ENCODE results near the gene CCNY. TPM values are rescaled to one million over a fixed set of nuclear protein-coding genes. Genes with fewer than 3 reads are reported as not detected.

Gene CCNY
- total RNA-seq, 2 donors from 2014 or later, result 60.5 to 65.9 TPM

GRCh38 chr10:35574924-35575352 lies 238.6 kb downstream of the CCNY start:
- H3K9ac ChIP-seq (ENCODE audit: extremely low read depth, low read length, poor library complexity, severe bottlenecking), result no peak overlapping the region
- H3K27me3 ChIP-seq (ENCODE audit: control insufficient read depth, insufficient read depth, low read length, poor library complexity, severe bottlenecking), result no peaks in the 10 kb centered on the region
- peak; percentile 75 for TF ChIP-seq CTCF (conservative IDR thresholded peaks at IDR 0.05)
- no peaks in the 10 kb centered on the region for H3K9me3 ChIP-seq (ENCODE audit: control insufficient read depth, low read length)
- no peaks in the 10 kb centered on the region for H3K9me3 Mint-ChIP-seq
- H3K36me3 ChIP-seq (ENCODE audit: control insufficient read depth, insufficient read depth, low read length), result peaks cover 25% of the 10 kb centered on the region
- peak; percentile 76 for DNase-seq
- peaks cover 11% of the 10 kb centered on the region for H3K4me1 Mint-ChIP-seq
- no peak overlapping the region for H3K4me3 Mint-ChIP-seq
- 86 to 88% methylated on average over 8 to 9 of the region's 9 CpGs for WGBS, 2 experiments (ENCODE audit: insufficient coverage in 1 of 2, insufficient read length in 1 of 2)
- H3K4me3 ChIP-seq (ENCODE audit: low read length), result no peak overlapping the region
- no peak overlapping the region for H3K27ac ChIP-seq (ENCODE audit: low read depth, low read length)
- no peaks in the 10 kb centered on the region for H3K4me1 ChIP-seq (ENCODE audit: control insufficient read depth, insufficient read depth, low read length)
- H3K36me3 Mint-ChIP-seq (ENCODE audit: low read depth), result peaks cover 18% of the 10 kb centered on the region
- no peak overlapping the region for H3K27ac Mint-ChIP-seq
- no peaks in the 10 kb centered on the region for H3K27me3 Mint-ChIP-seq (ENCODE audit: insufficient read depth)

GRCh38 chr10:35575640-35576039 lies 239.3 kb downstream of the CCNY start:
- Histone ChIP-seq H3K9ac (ENCODE audit: extremely low read depth, low read length, poor library complexity, severe bottlenecking) (no peak overlapping the region), H3K27me3 (ENCODE audit: control insufficient read depth, insufficient read depth, low read length, poor library complexity, severe bottlenecking) (no peaks in the 10 kb centered on the region), H3K27ac (ENCODE audit: low read depth, low read length) (no peak overlapping the region), H3K4me1 (ENCODE audit: control insufficient read depth, insufficient read depth, low read length) (no peaks in the 10 kb centered on the region), H3K36me3 (ENCODE audit: control insufficient read depth, insufficient read depth, low read length) (peaks cover 20% of the 10 kb centered on the region), H3K9me3 (ENCODE audit: control insufficient read depth, low read length) (no peaks in the 10 kb centered on the region), H3K4me3 (ENCODE audit: low read length) (no peak overlapping the region)
- peaks cover 11% of the 10 kb centered on the region for H3K4me1 Mint-ChIP-seq
- DNase-seq, result no peak
- 94% methylated on average over 7 to 9 of the region's 9 CpGs for WGBS, 2 experiments (ENCODE audit: insufficient coverage in 1 of 2, insufficient read length in 1 of 2)
- H3K36me3 Mint-ChIP-seq (ENCODE audit: low read depth), result peaks cover 18% of the 10 kb centered on the region
- no peak overlapping the region for H3K27ac Mint-ChIP-seq
- H3K9me3 Mint-ChIP-seq, result no peaks in the 10 kb centered on the region
- TF ChIP-seq CTCF (conservative IDR thresholded peaks at IDR 0.05), result peak; percentile 39
- no peaks in the 10 kb centered on the region for H3K27me3 Mint-ChIP-seq (ENCODE audit: insufficient read depth)
- no peak overlapping the region for H3K4me3 Mint-ChIP-seq

GRCh38 chr10:35576730-35577129 lies 240.4 kb downstream of the CCNY start:
- H3K4me1 ChIP-seq (ENCODE audit: control insufficient read depth, insufficient read depth, low read length), result no peaks in the 10 kb centered on the region
- no peaks in the 10 kb centered on the region for H3K9me3 ChIP-seq (ENCODE audit: control insufficient read depth, low read length)
- no peak overlapping the region for H3K27ac ChIP-seq (ENCODE audit: low read depth, low read length)
- H3K4me3 Mint-ChIP-seq, result no peak overlapping the region
- no peaks in the 10 kb centered on the region for H3K27me3 Mint-ChIP-seq (ENCODE audit: insufficient read depth)
- 92 to 100% methylated on average over 2 to 3 of the region's 3 CpGs for WGBS, 2 experiments (ENCODE audit: insufficient coverage in 1 of 2, insufficient read length in 1 of 2)
- peaks cover 10% of the 10 kb centered on the region for H3K36me3 ChIP-seq (ENCODE audit: control insufficient read depth, insufficient read depth, low read length)
- TF ChIP-seq CTCF (conservative IDR thresholded peaks at IDR 0.05), result no peak
- H3K4me1 Mint-ChIP-seq, result peaks cover 11% of the 10 kb centered on the region
- no peaks in the 10 kb centered on the region for H3K27me3 ChIP-seq (ENCODE audit: control insufficient read depth, insufficient read depth, low read length, poor library complexity, severe bottlenecking)
- H3K27ac Mint-ChIP-seq, result no peak overlapping the region
- no peak for DNase-seq
- no peak overlapping the region for H3K9ac ChIP-seq (ENCODE audit: extremely low read depth, low read length, poor library complexity, severe bottlenecking)
- H3K4me3 ChIP-seq (ENCODE audit: low read length), result no peak overlapping the region
- no peaks in the 10 kb centered on the region for H3K9me3 Mint-ChIP-seq
- H3K36me3 Mint-ChIP-seq (ENCODE audit: low read depth), result peaks cover 18% of the 10 kb centered on the region
